VCaP (cell line): Measurements from ENCODE around the gene PLXNA2.

ENCODE experiments used
- H3K27ac ChIP-seq: fragments of 450-650 bp; 2 replicates; pipeline ENCODE4 v1.5.1; 2017
- CTCF ChIP-seq: fragments of 450-650 bp; conservative IDR thresholded peaks from 2 replicates; pipeline ENCODE4 v1.5.1; 2017; ENCODE audit warnings: mild to moderate bottlenecking, moderate library complexity

PLXNA2 gene

GRCh38 chr1:208031316-208031931 lies 212.8 kb downstream of the PLXNA2 start:
- TF ChIP-seq CTCF, result no peak
- H3K27ac ChIP-seq, result no peak overlapping the region

- no peak overlapping the region for H3K27ac ChIP-seq
- no peak for TF ChIP-seq CTCF
Observed at GRCh38 chr1:208030288-208031091, 213.7 kb downstream of the PLXNA2 start.

GRCh38 chr1:208029381-208030287 lies 214.6 kb downstream of the PLXNA2 start:
- TF ChIP-seq CTCF, result no peak
- no peak overlapping the region for H3K27ac ChIP-seq

GRCh38 chr1:208028526-208028925 lies 215.7 kb downstream of the PLXNA2 start:
- no peak for TF ChIP-seq CTCF
- H3K27ac ChIP-seq, result no peak overlapping the region

GRCh38 chr1:208027861-208028260 lies 216.3 kb downstream of the PLXNA2 start:
- no peak overlapping the region for H3K27ac ChIP-seq
- no peak for TF ChIP-seq CTCF

GRCh38 chr1:208026880-208027438 lies 217.2 kb downstream of the PLXNA2 start:
- TF ChIP-seq CTCF, result no peak
- no peak overlapping the region for H3K27ac ChIP-seq

GRCh38 chr1:208025031-208025430 lies 219.2 kb downstream of the PLXNA2 start:
- H3K27ac ChIP-seq, result no peak overlapping the region
- TF ChIP-seq CTCF, result no peak
